GM19351 (cell line): ENCODE measurements around the gene DPRX.
"Not testable (repeated sequence)": the region's sequence is repeated elsewhere in the genome, so short reads cannot be mapped to it uniquely, and the experiment has no call there.

Experiments
- ATAC-seq: cut with Tn5 transposase; IDR thresholded peaks from one replicate; pipeline ENCODE4 v1.9.1; 2021; ENCODE audit warnings: mild to moderate bottlenecking, moderate library complexity; ENCODE audit not compliant: unreplicated experiment

The DPRX gene

GRCh38 chr19:53644061-53644816 is 12.4 kb downstream of the DPRX start:
- ATAC-seq, result no peak

- no peak for ATAC-seq
Measured at GRCh38 chr19:53646144-53646543, 14.3 kb downstream of the DPRX start.

DNA sequence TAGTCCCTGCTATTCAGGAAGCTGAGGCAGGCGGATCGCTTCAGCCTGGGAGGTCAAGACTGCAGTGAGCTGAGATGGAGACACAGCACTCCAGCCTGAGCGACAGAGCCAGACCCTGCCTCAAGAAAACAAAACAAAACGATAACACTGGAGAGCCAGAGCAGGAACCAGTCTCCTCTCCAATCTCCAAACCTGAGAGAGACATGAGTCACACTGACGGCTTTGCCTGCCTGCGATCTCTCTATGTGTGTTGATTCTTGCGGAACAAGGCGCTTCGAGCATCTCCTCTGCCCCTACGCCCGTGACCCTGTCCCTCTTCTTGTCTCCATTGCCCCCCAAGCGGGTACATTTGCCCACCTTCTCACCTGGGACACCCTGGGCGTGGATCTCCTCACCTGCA is 15.6 kb downstream of the DPRX start:
- ATAC-seq, result no peak

GRCh38 chr19:53647792-53648191 is 16.0 kb downstream of the DPRX start:
- ATAC-seq, result no peak

DNA sequence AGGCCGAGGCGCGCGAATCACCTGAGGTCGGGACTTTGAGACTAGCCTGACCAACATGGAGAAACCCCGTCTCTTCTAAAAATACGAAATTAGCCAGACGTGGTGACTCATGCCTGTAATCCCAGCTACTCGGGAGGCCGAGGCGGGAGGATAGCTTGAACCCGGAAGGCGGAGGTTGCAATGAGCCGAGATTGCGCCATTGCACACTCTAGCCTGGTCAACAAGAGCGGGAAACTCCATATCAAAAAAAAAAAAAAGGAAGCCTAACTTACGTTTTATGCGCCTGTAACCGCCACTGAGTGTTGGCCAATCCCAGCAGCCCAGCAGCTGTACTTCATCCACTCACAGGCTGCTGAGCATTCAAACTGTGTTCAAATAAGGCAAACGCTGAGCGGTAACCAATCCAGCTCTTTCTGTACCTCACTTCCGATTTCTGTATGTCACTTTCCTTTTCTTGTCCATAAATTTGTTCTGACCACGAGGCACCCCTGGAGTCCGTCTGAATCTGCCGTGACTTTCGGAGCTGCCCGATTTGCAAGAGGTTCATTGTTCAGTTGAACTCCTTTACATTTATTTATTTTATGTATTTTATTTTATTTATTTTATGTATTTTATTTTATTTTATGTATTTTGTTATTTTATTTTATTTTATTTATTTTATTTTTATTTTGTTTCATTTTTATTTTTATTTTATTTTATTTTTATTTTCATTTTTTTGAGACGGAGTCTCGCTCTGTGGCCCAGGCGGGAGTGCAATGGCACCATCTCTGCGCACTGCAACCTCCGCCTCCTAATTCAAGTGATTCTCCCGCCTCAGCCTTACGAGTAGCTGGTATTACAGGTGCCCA is 18.2 kb downstream of the DPRX start:
- ATAC-seq, result no peak

- no peak for ATAC-seq
Measured at GRCh38 chr19:53652476-53652875, 20.7 kb downstream of the DPRX start.

GRCh38 chr19:53655042-53655665 is 23.4 kb downstream of the DPRX start:
- no peak for ATAC-seq

- no peak for ATAC-seq
Measured at GRCh38 chr19:53657330-53657729, 25.5 kb downstream of the DPRX start.

GRCh38 chr19:53657778-53658177 is 26.0 kb downstream of the DPRX start:
- ATAC-seq, result no peak

- no peak for ATAC-seq
Measured at GRCh38 chr19:53659292-53659691, 27.5 kb downstream of the DPRX start.

GRCh38 chr19:53660584-53660983 is 28.8 kb downstream of the DPRX start:
- ATAC-seq, result no peak

DNA sequence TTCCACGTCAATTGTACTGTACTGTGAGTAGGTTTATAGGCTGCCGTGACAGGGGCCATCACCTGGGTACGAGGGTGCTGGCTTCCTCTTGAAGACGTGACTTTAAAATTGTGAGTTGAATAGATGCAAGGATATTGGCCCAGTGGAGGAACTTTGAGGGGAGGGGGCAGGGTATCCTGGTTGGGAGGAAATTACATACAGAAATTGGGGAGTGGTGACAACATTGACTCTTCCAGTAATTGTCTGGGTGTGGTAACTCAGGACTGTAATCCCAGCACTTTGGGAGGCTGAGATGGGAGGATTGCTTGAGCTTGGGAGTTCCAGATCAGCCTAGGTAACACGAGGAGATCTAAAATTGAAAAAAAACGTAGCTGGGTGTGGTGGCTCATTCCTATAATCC is 30.4 kb downstream of the DPRX start:
- no peak for ATAC-seq

DNA sequence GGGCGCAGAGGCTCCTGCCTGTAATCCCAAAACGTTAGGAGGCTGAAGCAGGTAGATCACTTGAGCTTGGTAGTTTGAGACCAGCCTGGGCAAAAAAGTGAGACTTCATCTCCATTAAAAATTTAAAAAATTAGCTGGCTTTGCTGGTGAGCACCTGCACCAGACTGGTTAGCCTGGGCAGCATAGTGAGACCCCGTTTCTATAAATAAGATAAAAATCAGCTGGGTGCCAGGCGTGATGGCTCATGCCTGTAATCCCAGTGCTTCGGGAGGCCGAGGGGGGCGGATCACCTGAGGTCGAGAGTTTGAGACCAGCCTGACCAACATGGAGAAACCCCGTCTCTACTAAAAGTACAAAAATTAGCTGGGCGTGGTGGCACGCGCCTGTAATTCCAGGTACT is 32.4 kb downstream of the DPRX start:
- no peak for ATAC-seq

DNA sequence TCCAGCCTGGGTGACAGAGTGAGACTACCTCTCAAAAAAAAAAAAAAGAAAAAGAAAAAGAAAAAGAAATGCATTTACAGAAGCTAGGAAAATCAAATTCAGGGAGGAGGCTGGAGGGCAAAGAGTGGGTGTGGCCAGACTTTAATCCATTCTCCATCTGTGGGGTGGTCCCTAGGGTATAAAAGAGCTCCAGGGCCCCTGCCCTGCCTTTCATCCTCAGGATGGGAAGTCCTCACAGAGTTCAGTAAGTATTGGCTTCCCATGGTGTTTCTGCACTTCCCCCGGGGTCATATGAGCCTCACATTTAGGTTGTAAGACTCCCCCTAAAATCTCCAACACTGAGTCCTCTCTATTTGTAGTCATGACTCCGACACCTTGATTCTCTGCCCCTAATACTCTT is 33.0 kb downstream of the DPRX start:
- ATAC-seq, result no peak

DNA sequence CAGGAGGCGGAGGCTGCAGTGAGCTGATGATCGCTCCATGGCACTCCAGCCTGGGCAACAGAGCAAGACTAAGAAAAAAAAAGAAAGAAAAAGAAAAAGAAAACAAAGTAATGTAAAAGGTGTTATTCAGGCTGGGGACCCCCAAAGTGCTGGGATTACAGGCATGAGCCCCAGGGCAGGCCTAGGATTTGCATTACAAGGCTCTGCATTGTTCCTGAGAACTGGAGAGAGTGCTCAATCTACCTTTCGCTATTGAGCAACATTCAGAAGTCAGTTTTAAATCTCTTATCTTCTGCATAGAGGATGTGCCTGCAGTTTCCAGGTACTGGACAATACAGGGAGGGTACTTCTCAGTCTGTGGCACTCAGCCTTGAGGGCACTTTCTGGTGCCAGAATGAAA is 34.5 kb downstream of the DPRX start:
- ATAC-seq, result not testable (repeated sequence)

DNA sequence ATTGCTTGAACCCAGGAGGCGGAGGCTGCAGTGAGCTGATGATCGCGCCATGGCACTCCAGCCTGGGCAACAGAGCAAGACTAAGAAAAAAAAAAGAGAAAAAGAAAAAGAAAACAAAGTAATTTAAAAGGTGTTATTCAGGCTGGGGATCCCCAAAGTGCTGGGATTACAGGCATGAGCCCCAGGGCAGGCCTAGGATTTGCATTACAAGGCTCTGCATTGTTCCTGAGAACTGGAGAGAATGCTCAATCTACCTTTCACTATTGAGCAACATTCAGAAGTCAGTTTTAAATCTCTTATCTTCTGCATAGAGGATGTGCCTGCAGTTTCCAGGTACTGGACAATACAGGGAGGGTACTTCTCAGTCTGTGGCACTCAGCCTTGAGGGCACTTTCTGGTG is 37.0 kb downstream of the DPRX start:
- ATAC-seq, result not testable (repeated sequence)

- no peak for ATAC-seq
Measured at GRCh38 chr19:53670345-53670744, 38.5 kb downstream of the DPRX start.

DNA sequence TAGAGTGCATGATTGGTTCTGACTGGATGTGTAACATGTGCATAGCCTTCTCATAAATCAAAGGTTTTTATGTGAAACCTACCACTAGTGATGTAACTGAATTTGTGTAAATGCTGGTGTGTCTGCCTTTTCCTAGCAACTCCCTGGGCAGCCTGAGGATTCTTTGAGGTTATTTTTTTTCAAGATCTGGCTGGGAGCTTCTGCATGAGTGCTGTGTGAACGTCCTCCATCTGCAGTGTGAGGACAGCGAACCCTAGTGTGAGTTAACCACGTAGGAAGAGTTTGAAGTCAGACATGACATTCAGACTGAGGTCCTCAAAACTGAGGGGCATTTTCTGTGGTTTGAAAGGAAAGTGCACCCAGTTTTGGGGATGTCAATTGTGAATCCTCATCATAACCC is 39.9 kb downstream of the DPRX start:
- ATAC-seq, result no peak
